Neural cell (in vitro differentiated cells): Measurements from ENCODE around the gene BMP2. TPM values are rescaled to one million over a fixed set of nuclear protein-coding genes. Genes with fewer than 3 reads are reported as not detected.

Source experiments
- H2AFZ ChIP-seq: fragments of 200-600, 300-800 bp; sonication (generic), shearing (Covaris generic); 2 replicates; pipeline ENCODE4 v1.6.0; 2014; ENCODE audit warnings: low read depth, mild to moderate bottlenecking, antibody characterized with exemption, low read length, moderate library complexity
- H3F3A ChIP-seq: fragments of 200-600 bp; shearing (Covaris generic); 2 replicates; pipeline ENCODE4 v1.6.1; 2016; ENCODE audit warnings: mild to moderate bottlenecking, moderate library complexity, mixed read lengths, antibody characterized with exemption, low read length; ENCODE audit not compliant: insufficient read depth, poor library complexity, severe bottlenecking
- H3K27ac ChIP-seq: fragments of 200-600, 300-800 bp; sonication (generic), shearing (Covaris generic); 2 replicates; pipeline ENCODE4 v1.5.1; 2014; ENCODE audit warnings: mild to moderate bottlenecking, low read length, moderate library complexity
- H3K27me3 ChIP-seq: fragments of 300-800, 200-600 bp; sonication (generic), shearing (Covaris generic); 2 replicates; pipeline ENCODE4 v1.6.0; 2014; ENCODE audit warnings: mild to moderate bottlenecking, low read depth, low read length, moderate library complexity; ENCODE audit not compliant: insufficient read depth
- H3K36me3 ChIP-seq: fragments of 300-800, 200-600 bp; sonication (generic), shearing (Covaris generic); 2 replicates; pipeline ENCODE4 v1.5.1; 2014; ENCODE audit warnings: mild to moderate bottlenecking, antibody characterized with exemption, low read length, moderate library complexity; ENCODE audit not compliant: insufficient read depth
- H3K4me2 ChIP-seq: fragments of 300-800, 200-600 bp; sonication (generic), shearing (Covaris generic); 2 replicates; pipeline ENCODE4 v1.6.0; 2014; ENCODE audit warnings: mild to moderate bottlenecking, low read length
- H3K4me3 ChIP-seq: fragments of 300-800, 200-600 bp; sonication (generic), shearing (Covaris generic); 2 replicates; pipeline ENCODE4 v1.5.1; 2014; ENCODE audit warnings: mild to moderate bottlenecking, low read length, moderate library complexity
- H3K79me2 ChIP-seq: fragments of 200-600 bp; shearing (Covaris generic); replicated peaks from 2 replicates; pipeline ENCODE4 v1.6.0; 2014; ENCODE audit warnings: mild to moderate bottlenecking, low read length, moderate library complexity; ENCODE audit not compliant: insufficient read depth
- H3K9ac ChIP-seq: fragments of 300-800, 200-600 bp; sonication (generic), shearing (Covaris generic); 2 replicates; pipeline ENCODE4 v1.6.1; 2016; ENCODE audit warnings: mild to moderate bottlenecking, low read length, mixed read lengths
- H3K9me2 ChIP-seq: fragments of 200-600 bp; shearing (Covaris generic); 2 replicates; pipeline ENCODE4 v1.6.1; 2016; ENCODE audit warnings: mild to moderate bottlenecking, low read length, mixed read lengths; ENCODE audit not compliant: insufficient read depth
- H3K9me3 ChIP-seq: fragments of 200-600, 300-800 bp; sonication (generic), shearing (Covaris generic); 2 replicates; pipeline ENCODE4 v1.6.1; 2016; ENCODE audit warnings: mild to moderate bottlenecking, mixed run types, low read length, moderate library complexity, mixed read lengths
- H4K20me1 ChIP-seq: fragments of 200-600 bp; shearing (Covaris generic); 2 replicates; pipeline ENCODE4 v1.6.1; 2016; ENCODE audit warnings: mild to moderate bottlenecking, mixed run types; ENCODE audit not compliant: insufficient read depth
- EP300 ChIP-seq: fragments of 450-650 bp; conservative IDR thresholded peaks from 2 replicates; pipeline ENCODE4 v1.6.1; 2014; ENCODE audit warnings: antibody characterized with exemption, mild to moderate bottlenecking, moderate library complexity; ENCODE audit not compliant: poor library complexity, severe bottlenecking
- EZH2 ChIP-seq: fragments of 200-600, 300-800 bp; shearing (Covaris generic), sonication (generic); IDR thresholded peaks from 2 replicates; pipeline ENCODE4 v1.6.1; 2014; ENCODE audit warnings: antibody characterized with exemption, low read length, borderline replicate concordance, mild to moderate bottlenecking; ENCODE audit not compliant: insufficient read depth, poor library complexity, severe bottlenecking
- MXI1 ChIP-seq: fragments of 450-650 bp; conservative IDR thresholded peaks from 2 replicates; pipeline ENCODE4 v1.6.1; 2014; ENCODE audit warnings: antibody characterized with exemption, mild to moderate bottlenecking; ENCODE audit not compliant: poor library complexity, severe bottlenecking
- POLR2AphosphoS5 ChIP-seq: IDR thresholded peaks from 2 replicates; pipeline ENCODE4 v1.6.1; 2012
- RAD21 ChIP-seq: fragments of 450-650 bp; conservative IDR thresholded peaks from 2 replicates; pipeline ENCODE4 v1.6.1; 2014; ENCODE audit warnings: antibody characterized with exemption, mild to moderate bottlenecking, moderate library complexity
- REST ChIP-seq: IDR thresholded peaks from 2 replicates; pipeline ENCODE4 v1.6.1; 2012; ENCODE audit warnings: borderline replicate concordance
- SMC3 ChIP-seq: fragments of 450-650 bp; conservative IDR thresholded peaks from 2 replicates; pipeline ENCODE4 v1.6.1; 2014; ENCODE audit warnings: antibody characterized with exemption, mild to moderate bottlenecking, moderate library complexity; ENCODE audit not compliant: poor library complexity
- TAF1 ChIP-seq: IDR thresholded peaks from 2 replicates; pipeline ENCODE4 v1.6.1; 2012; ENCODE audit warnings: low read depth
- polyA plus RNA-seq: library from polyadenylated mRNA; depleted of rRNA; stranded (reverse); fragments of >200 nt; gene quantifications from 2 replicates; pipeline ENCODE4 v1.2.3, GENCODE V29; 2014
- TF ChIP-seq, protein P1 (sequence below): fragments of 450-650 bp; IDR thresholded peaks from 2 replicates; pipeline ENCODE4 v1.5.1; 2014; ENCODE audit warnings: antibody characterized with exemption, mild to moderate bottlenecking, moderate library complexity; ENCODE audit not compliant: poor library complexity, severe bottlenecking

BMP2 gene
- polyA plus RNA-seq, 1 donor from 2014 or later = 1.1 TPM

DNA sequence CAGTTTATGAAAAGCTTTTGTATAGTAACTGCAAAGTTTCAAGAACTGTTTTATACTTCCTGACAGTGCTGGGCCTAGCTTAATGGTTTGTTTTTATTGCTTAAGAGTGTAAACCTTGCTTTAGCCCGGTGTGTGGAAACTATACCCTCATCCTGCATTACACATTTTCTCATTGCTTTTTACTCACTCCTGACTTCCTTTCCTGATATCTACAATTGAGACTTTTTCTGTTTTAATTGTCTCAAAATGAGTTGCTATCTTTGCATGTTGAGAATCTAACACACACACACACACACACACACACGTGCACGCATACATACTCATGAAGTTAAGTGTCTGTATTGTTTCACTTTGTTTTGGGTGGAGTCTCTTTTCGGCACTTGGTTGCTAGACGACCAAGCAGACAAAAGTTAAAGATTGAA, 16.7 kb downstream of the BMP2 start:
- TF ChIP-seq SMC3 = no peak
- TF ChIP-seq EP300 = no peak
- no peak for TF ChIP-seq RAD21
- TF ChIP-seq, protein P1, sequence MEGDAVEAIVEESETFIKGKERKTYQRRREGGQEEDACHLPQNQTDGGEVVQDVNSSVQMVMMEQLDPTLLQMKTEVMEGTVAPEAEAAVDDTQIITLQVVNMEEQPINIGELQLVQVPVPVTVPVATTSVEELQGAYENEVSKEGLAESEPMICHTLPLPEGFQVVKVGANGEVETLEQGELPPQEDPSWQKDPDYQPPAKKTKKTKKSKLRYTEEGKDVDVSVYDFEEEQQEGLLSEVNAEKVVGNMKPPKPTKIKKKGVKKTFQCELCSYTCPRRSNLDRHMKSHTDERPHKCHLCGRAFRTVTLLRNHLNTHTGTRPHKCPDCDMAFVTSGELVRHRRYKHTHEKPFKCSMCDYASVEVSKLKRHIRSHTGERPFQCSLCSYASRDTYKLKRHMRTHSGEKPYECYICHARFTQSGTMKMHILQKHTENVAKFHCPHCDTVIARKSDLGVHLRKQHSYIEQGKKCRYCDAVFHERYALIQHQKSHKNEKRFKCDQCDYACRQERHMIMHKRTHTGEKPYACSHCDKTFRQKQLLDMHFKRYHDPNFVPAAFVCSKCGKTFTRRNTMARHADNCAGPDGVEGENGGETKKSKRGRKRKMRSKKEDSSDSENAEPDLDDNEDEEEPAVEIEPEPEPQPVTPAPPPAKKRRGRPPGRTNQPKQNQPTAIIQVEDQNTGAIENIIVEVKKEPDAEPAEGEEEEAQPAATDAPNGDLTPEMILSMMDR = no peak
- TF ChIP-seq MXI1 = no peak
- TF ChIP-seq POLR2AphosphoS5 = no peak
- TF ChIP-seq EZH2 = no peak
- TF ChIP-seq TAF1 = no peak
- TF ChIP-seq REST = no peak
- H3K9ac ChIP-seq = no peak overlapping the region

GRCh38 chr20:6784767-6785166, 17.3 kb downstream of the BMP2 start:
- Histone ChIP-seq H3K4me3 (no peak overlapping the region), H2AFZ (no peak overlapping the region), H3K79me2 (no peaks in the 10 kb centered on the region), H3K4me2 (no peak overlapping the region), H3K9me2 (no peaks in the 10 kb centered on the region), H3K9ac (no peak overlapping the region), H4K20me1 (no peaks in the 10 kb centered on the region), H3K9me3 (no peaks in the 10 kb centered on the region), H3K27me3 (no peaks in the 10 kb centered on the region), H3F3A (no peaks in the 10 kb centered on the region), H3K27ac (no peak overlapping the region), H3K36me3 (no peaks in the 10 kb centered on the region)
- no peak for TF ChIP-seq RAD21

More for the DNA sequence above, 16.7 kb downstream of the BMP2 start:
- no peaks in the 10 kb centered on the region for H3K27me3 ChIP-seq
- H3F3A ChIP-seq = no peaks in the 10 kb centered on the region
- no peaks in the 10 kb centered on the region for H3K9me3 ChIP-seq
- H3K9me2 ChIP-seq = no peaks in the 10 kb centered on the region
- H3K36me3 ChIP-seq = no peaks in the 10 kb centered on the region
- no peak overlapping the region for H3K27ac ChIP-seq
- H3K4me2 ChIP-seq = no peak overlapping the region
- H2AFZ ChIP-seq = no peak overlapping the region
- H3K4me3 ChIP-seq = no peak overlapping the region
- H4K20me1 ChIP-seq = no peaks in the 10 kb centered on the region
- no peaks in the 10 kb centered on the region for H3K79me2 ChIP-seq

- no peaks in the 10 kb centered on the region for H3K36me3 ChIP-seq
- no peak overlapping the region for H3K9ac ChIP-seq
- H3K9me3 ChIP-seq = no peaks in the 10 kb centered on the region
- H4K20me1 ChIP-seq = no peaks in the 10 kb centered on the region
- TF ChIP-seq SMC3 = no peak
- no peak for TF ChIP-seq REST
- no peak for TF ChIP-seq EZH2
- no peak for TF ChIP-seq TAF1
- TF ChIP-seq POLR2AphosphoS5 = no peak
- H3K4me2 ChIP-seq = no peak overlapping the region
- H3F3A ChIP-seq = no peaks in the 10 kb centered on the region
- H3K79me2 ChIP-seq = no peaks in the 10 kb centered on the region
- H3K9me2 ChIP-seq = no peaks in the 10 kb centered on the region
- no peak overlapping the region for H3K27ac ChIP-seq
- H2AFZ ChIP-seq = no peak overlapping the region
- no peak overlapping the region for H3K4me3 ChIP-seq
- no peaks in the 10 kb centered on the region for H3K27me3 ChIP-seq
These were observed 19.1 kb downstream of the BMP2 start for GRCh38 chr20:6786548-6786947.
